ACC112 (cell line): ENCODE measurements around the gene OLFML2A.

Experiments used
- H2AFZ ChIP-seq: fragments of 200-600 bp; sonication (generic); one replicate; pipeline ENCODE4 v1.6.0; 2017; ENCODE audit warnings: antibody characterized with exemption, low read length; ENCODE audit not compliant: unreplicated experiment
- H3K27ac ChIP-seq: fragments of 200-600 bp; sonication (generic); 2 replicates; pipeline ENCODE4 v1.5.1; 2014; ENCODE audit warnings: low read depth, mild to moderate bottlenecking, antibody characterized with exemption, low read length, moderate library complexity
- H3K27me3 ChIP-seq: fragments of 200-600 bp; sonication (generic); 2 replicates; pipeline ENCODE4 v1.6.1; 2014; ENCODE audit warnings: mild to moderate bottlenecking, antibody characterized with exemption, low read length, moderate library complexity, mixed read lengths; ENCODE audit not compliant: insufficient read depth
- H3K36me3 ChIP-seq: fragments of 200-600 bp; sonication (generic); 2 replicates; pipeline ENCODE4 v1.6.1; 2016; ENCODE audit warnings: mild to moderate bottlenecking, antibody characterized with exemption, low read length, moderate library complexity, mixed read lengths; ENCODE audit not compliant: insufficient read depth
- H3K4me1 ChIP-seq: fragments of 200-600 bp; sonication (generic); one replicate; pipeline ENCODE4 v1.6.1; 2016; ENCODE audit warnings: low read length, mixed read lengths; ENCODE audit not compliant: insufficient read depth, unreplicated experiment, control insufficient read depth
- H3K4me3 ChIP-seq: fragments of 200-600 bp; sonication (generic); 2 replicates; pipeline ENCODE4 v1.5.1; 2014; ENCODE audit warnings: mild to moderate bottlenecking, low read depth, low read length
- H3K79me2 ChIP-seq: fragments of 200-600 bp; sonication (generic); one replicate; pipeline ENCODE4 v1.6.0; 2016; ENCODE audit warnings: low read length; ENCODE audit not compliant: control insufficient read depth, unreplicated experiment, insufficient read depth

The OLFML2A gene

DNA sequence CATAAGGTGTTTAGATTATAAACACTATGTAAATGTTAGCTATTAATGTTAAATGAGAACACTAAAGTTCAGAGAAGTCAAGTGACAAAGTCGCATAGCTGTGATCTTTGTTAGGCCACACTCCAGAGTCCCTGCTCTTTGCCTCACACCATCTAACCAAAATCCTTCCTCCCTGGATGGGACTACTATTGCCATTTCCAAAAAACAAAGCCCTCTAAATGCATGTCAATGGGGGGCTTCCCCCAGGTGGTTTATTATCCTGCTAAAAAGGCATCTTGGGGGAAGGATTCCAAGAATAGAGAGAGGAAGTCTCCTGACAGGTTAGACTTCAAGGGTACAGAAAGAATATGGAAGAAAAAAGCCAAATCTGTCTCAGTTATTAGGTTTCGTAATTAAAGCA lies 16.2 kb upstream of the OLFML2A start:
- H3K27ac ChIP-seq = no peak overlapping the region
- no peak overlapping the region for H3K4me3 ChIP-seq
- no peak overlapping the region for H2AFZ ChIP-seq
- H3K27me3 ChIP-seq = peaks cover 55% of the 10 kb centered on the region
- no peaks in the 10 kb centered on the region for H3K79me2 ChIP-seq
- H3K4me1 ChIP-seq = no peaks in the 10 kb centered on the region
- no peaks in the 10 kb centered on the region for H3K36me3 ChIP-seq

DNA sequence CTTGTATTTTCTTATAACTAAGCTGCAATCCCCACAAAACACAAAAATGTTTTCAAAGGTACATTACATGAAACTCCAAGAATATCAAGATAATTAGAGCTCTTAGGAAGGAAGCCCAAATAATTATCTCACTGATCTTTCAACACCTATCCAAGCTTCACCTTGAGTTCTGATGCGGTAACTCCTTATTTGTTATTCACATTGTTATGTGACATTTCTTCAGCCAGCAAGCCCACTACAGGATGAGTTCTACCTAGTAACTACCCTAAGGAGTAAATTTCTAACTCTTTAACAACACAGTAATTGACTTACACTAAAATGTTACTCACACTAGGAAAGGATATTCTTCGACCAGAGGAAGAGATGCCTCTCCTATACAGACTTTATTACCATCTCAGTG lies 15.7 kb upstream of the OLFML2A start:
- Histone ChIP-seq H3K4me3 (no peak overlapping the region), H2AFZ (no peak overlapping the region), H3K27me3 (peaks cover 55% of the 10 kb centered on the region), H3K4me1 (no peaks in the 10 kb centered on the region), H3K79me2 (no peaks in the 10 kb centered on the region), H3K36me3 (no peaks in the 10 kb centered on the region), H3K27ac (no peak overlapping the region)

DNA sequence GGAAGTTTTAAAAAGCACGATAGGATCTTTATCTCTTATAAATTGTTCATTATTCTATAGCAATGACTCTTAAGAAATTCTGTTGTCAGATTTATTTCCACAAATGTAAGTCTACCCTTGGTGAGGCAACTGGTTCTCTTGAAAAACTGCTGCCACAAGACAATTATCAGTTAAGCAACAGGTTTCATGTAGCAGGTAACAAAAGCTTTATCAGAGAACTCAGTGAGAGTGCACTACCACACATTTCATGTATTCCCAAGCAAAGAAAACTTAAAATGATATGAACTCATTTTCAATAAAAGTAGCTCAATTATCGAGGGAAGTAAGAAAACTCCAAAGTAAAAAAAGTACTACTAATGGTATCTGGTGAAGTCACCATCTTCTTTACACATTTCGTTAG lies 15.2 kb upstream of the OLFML2A start:
- no peaks in the 10 kb centered on the region for H3K36me3 ChIP-seq
- no peak overlapping the region for H3K4me3 ChIP-seq
- no peak overlapping the region for H3K27ac ChIP-seq
- H3K27me3 ChIP-seq = peaks cover 55% of the 10 kb centered on the region
- no peak overlapping the region for H2AFZ ChIP-seq
- no peaks in the 10 kb centered on the region for H3K79me2 ChIP-seq
- H3K4me1 ChIP-seq = no peaks in the 10 kb centered on the region

DNA sequence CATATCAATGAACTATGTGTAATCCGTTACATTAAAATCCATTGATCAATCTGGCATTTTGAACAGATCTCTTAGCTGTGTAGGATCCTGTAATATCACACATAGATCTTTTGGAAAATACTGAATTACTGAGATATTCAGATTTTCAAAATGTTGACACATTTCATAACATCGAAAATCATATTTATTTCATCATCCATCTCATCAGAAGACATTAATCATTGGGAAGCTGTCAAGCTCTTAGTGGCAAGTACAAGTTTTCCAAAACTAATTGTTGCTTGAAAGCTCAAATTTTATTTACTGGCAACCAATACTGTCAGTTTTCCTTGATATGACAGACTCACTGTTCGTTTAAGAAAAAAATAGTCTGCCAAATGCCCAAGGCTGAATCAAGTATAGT lies 14.3 kb upstream of the OLFML2A start:
- Histone ChIP-seq H3K79me2 (no peaks in the 10 kb centered on the region), H3K27me3 (peaks cover 59% of the 10 kb centered on the region), H2AFZ (no peak overlapping the region), H3K4me1 (no peaks in the 10 kb centered on the region), H3K27ac (no peak overlapping the region), H3K36me3 (no peaks in the 10 kb centered on the region), H3K4me3 (no peak overlapping the region)

DNA sequence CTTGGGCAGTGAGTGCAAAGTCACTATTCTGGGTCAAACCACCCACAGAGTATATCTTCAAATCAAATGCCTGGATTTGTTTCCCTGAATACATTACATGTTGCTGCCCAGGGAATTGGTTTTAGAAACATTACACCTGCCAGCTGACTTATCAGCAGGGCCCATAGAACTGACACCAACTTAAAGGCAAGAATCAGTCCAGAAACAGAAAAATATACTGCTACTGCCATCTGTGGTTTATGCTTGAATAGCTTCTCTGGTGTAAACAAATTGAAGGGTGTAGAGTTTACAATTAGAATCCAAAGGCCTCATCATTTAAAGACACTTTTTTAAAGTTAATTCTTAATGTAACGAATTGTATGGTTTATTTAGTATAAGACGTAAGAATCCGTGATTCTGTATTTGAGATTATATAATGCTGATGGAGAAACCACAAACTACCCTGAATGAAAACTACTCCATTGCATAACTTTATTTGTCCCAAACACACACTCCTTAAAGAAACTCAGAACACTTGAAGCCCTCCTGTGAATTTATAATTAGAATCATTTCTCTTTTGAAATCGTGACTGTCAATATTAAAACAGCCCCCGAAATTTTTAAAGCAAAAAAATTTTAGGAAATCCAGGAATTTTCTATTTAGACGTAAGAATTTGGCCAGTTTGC lies 12.0 kb upstream of the OLFML2A start:
- H2AFZ ChIP-seq = no peak overlapping the region
- H3K27ac ChIP-seq = no peak overlapping the region
- no peaks in the 10 kb centered on the region for H3K4me1 ChIP-seq
- H3K4me3 ChIP-seq = no peak overlapping the region
- no peaks in the 10 kb centered on the region for H3K36me3 ChIP-seq
- no peaks in the 10 kb centered on the region for H3K79me2 ChIP-seq
- peaks cover 81% of the 10 kb centered on the region for H3K27me3 ChIP-seq

DNA sequence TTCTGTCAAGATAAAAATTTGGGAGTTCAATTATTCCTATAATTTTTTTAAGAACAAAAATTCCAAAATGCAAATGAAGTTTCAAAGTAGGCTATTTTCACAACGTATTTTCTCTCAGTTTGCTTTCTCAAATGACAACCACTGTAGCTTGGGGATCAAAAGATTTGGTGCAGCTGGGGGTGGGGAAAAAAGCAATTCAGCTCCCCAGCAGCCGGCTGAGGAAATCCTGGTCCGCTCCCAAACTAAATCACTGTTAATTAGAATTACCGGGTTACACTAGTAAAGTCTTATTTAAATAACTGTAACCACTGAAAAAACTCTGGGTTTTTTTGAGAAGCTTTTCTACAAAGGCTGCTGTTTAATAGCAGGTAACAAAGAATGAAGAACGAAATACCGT lies 11.5 kb upstream of the OLFML2A start:
- Histone ChIP-seq H3K4me3 (no peak overlapping the region), H3K79me2 (no peaks in the 10 kb centered on the region), H2AFZ (no peak overlapping the region), H3K36me3 (no peaks in the 10 kb centered on the region), H3K27me3 (peaks cover 87% of the 10 kb centered on the region), H3K27ac (no peak overlapping the region), H3K4me1 (no peaks in the 10 kb centered on the region)

DNA sequence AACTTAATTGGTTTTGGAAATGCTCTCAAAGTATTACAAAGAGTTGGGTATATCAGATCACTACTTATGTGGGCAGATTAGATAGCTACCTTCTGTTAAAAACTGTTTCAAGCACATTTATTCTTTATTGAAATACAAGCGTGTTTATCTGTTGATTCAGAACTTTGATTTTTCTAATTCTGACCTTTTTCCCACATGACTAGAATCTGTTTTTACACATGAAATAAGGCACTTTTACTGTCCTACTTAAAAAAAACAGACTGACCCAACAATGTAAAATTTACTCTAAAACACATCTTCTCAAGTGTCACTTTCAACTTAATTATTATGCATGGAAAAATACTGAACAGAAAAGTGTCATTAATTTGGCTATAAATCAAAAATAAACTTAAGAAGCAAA lies 10.6 kb upstream of the OLFML2A start:
- H3K79me2 ChIP-seq = no peaks in the 10 kb centered on the region
- H3K27ac ChIP-seq = no peak overlapping the region
- no peak overlapping the region for H3K4me3 ChIP-seq
- no peaks in the 10 kb centered on the region for H3K4me1 ChIP-seq
- no peaks in the 10 kb centered on the region for H3K36me3 ChIP-seq
- H3K27me3 ChIP-seq = peaks cover 88% of the 10 kb centered on the region
- no peak overlapping the region for H2AFZ ChIP-seq

DNA sequence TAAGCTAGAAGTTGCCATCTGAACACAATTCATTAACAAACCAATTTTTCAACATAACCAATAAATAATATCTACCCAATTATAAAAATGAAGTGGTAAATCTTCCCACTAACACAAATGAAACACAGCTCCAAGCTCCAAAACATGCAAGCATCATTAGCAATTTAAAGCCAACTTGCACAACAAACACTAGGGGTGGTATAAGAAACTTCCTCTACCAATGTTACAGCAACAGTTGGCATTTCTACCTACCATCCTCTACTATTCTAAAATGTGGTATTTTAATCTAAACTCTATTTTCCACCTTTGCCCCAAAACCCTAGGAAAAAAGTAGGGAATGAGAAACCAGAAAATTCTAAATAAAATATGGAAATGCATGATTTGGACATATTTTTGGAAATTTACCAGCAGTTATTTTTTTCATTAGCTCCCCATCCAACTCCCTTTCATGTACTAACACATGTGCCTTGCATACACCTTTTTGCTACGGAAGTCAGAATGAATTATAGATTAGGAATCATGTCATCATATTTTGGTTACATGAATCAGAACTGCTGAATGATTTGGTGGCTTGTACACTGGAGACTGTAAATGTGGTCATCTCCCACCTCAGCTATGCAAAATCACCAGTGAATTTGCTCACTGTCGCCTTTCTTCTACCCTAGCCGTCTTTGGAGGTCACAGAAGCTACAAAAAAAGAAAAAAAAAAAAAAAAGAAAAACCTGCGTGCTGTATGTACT lies 9.9 kb upstream of the OLFML2A start:
- H2AFZ ChIP-seq = no peak overlapping the region
- no peak overlapping the region for H3K4me3 ChIP-seq
- no peaks in the 10 kb centered on the region for H3K36me3 ChIP-seq
- H3K79me2 ChIP-seq = no peaks in the 10 kb centered on the region
- no peaks in the 10 kb centered on the region for H3K4me1 ChIP-seq
- no peak overlapping the region for H3K27ac ChIP-seq
- H3K27me3 ChIP-seq = peaks cover 81% of the 10 kb centered on the region

DNA sequence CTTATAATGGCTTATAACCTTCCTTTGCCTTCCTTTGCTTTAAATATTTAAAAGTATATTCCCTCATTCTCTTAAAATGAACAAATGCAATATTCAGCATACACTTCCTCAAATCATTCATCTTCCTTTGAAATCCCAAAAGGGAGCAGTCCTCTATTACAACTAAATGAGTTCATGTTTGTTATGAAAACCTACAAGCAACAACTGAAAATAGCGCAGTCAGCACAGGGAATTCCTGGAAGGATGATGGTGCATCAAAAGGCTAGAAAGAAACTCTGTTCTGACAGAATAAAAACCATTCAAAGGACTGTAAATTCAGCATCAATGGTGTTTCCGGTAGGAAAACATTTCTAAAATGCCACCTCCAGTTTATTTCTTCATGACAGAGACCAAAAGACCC lies 9.1 kb upstream of the OLFML2A start:
- H3K36me3 ChIP-seq = no peaks in the 10 kb centered on the region
- no peak overlapping the region for H3K4me3 ChIP-seq
- H3K4me1 ChIP-seq = no peaks in the 10 kb centered on the region
- H2AFZ ChIP-seq = no peak overlapping the region
- no peaks in the 10 kb centered on the region for H3K79me2 ChIP-seq
- H3K27ac ChIP-seq = no peak overlapping the region
- peaks cover 78% of the 10 kb centered on the region for H3K27me3 ChIP-seq

DNA sequence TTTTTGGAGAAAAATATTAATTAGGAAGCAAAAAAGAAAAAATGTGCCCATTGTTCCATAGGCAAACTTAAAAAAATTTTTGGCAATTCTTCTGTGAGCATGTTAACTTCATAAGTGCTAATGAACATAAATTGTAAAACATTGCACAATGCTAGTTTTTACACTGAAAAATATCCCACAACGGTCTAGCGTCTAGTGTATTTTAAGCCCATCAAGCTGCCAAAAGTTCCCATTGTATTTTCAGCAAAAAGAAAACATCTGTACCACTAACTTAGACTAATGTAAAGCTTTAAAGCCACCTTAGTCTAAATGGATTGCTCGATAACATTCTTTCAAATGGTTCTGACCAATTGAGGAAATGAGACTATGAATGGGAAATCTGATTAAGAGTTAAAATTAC lies 8.6 kb upstream of the OLFML2A start:
- Histone ChIP-seq H3K27ac (no peak overlapping the region), H2AFZ (no peak overlapping the region), H3K4me3 (no peak overlapping the region), H3K79me2 (no peaks in the 10 kb centered on the region), H3K4me1 (no peaks in the 10 kb centered on the region), H3K36me3 (no peaks in the 10 kb centered on the region), H3K27me3 (peaks cover 73% of the 10 kb centered on the region)
